ENCODE results near the gene TMEM245.
A peak's percentile ranks its signal among the peaks of the same experiment; 100 is the strongest.

TMEM245 gene
- 174 to 200 reads per million in 2 donors for total RNA-seq

DNA sequence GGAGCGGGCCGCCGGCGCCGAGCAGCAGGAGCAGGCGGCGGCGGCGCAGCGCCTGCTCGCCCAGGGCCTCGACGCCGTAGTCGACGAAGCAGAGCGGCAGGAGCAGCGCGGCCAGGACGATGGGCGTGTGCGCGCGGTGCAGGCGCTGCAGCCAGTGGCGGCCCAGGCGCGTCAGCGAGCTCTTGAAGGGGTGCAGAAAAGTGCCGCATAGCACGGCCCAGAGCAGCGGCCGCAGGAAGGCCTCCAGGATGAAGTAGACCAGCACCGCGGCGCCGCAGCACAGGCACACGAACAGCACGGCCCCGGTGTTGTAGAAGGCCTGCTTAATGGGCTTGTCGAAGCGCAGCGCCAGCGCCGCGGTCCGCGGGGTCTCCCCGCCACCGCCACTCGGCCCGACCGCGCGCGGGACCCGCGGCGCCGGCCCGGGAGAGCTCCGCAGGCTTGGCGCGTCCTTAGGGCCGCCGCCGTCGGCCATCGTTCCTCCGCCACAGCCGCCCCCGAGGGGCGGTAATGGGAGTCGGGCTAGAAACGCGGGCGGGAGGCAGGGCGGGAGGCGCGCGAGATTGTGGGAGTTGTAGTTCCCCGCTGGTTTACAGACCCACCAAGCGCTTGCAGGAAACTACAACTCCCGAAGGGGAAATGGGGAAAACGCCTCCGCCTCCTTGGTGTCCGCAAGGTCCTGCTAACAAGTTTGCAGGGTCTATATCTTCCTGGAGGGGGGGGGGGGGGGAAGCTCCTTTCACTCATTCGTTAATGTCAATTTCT, at the start of gene TMEM245:
TMEM245 (minus strand) TSS at position 509 of the 765 bp plus-strand sequence; CDS start at position 475, 34 bp downstream.
- DNase-seq, result peak; percentile 79

- DNase-seq, result no peak
Measured at GRCh38 chr9:109168170-109168569, 48.4 kb upstream of the TMEM245 start.

- no peak for DNase-seq
Measured at GRCh38 chr9:109167716-109168115, 48.0 kb upstream of the TMEM245 start.

GRCh38 chr9:109166771-109167601, 47.2 kb upstream of the TMEM245 start, which contains the start of gene FRRS1L:
Gene FRRS1L (minus strand): TSS chr9:109167249. CDS start chr9:109167138, 111 bp downstream.
- DNase-seq, result no peak

- no peak for DNase-seq
Measured at GRCh38 chr9:109166171-109166770, 46.5 kb upstream of the TMEM245 start.

GRCh38 chr9:109164042-109164441, 44.3 kb upstream of the TMEM245 start:
- DNase-seq, result no peak

DNA sequence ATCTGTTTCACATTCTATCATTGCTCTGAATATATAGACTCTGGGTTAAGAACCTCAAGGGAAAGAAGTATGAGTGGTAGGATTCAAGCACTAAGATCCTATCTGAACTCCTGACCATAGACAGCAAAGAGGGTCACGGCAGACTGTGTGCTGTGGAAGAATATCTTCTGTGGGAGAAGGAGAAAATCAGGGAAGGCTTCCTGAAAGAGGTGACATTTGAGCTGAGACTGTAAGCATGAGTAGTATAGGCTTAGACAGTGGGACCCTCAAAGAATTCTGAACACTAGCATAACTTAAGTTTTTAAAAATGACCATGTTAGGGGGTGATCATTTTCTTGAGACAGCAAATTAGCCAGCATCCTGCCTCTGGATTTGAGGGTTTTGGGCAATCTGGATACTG, 43.4 kb upstream of the TMEM245 start:
- DNase-seq, result no peak

DNA sequence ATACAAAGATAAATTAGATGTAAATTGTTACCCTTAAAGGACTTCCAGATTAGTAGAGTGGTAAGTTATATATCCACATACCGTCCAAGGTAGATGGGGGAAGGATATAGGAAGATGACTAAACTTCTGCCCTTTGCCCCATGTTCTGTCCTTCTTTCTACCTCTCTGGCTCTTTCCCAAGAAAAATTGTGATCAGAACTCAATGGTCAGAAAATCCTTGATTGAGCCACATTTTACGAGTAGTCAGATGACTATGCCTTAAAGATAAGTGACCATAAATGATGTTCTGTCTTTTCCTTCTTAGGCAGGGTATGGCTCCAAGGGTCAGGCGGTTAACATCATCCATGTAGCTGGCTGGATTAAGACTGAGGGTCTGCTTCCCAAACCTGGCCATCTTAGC, 42.9 kb upstream of the TMEM245 start:
- no peak for DNase-seq

DNA sequence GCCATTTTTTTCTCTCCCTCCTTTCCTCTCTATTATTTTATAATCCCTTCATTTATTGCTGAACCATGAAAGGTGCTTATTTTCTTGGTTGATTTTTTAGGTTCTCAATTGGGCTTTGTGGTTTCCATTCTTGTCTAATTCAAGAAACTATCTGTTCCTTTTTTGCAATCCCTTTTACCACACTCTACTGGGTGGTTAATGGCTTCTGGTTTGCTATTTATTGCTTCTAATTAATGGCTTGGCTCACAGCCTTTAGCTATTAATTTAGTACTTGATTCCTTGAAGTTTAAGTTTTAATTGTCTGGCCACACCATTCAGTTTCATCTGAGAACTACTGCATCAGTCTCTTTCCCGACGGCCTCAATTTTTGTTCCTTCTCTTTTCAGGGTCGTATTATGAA, 41.7 kb upstream of the TMEM245 start:
- no peak for DNase-seq

DNA sequence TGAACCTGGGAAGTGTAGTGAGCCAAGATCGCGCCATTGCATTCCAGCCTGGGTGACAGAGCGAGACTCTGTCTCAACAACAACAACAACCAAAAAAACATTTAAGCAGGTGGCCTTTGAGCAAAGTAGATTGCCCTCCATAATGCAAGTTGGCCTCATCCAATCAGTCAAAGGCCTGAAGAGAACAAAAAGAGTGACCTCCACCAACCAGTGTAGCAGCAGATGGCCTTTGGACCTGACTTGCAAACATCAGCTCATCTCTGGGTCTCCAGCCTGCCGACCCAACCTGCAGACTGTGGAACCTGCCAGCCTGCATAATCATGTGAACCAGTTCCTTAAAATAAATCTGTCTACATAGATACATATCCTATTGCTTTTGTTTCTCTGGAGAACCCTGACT, 39.8 kb upstream of the TMEM245 start:
- no peak for DNase-seq

DNA sequence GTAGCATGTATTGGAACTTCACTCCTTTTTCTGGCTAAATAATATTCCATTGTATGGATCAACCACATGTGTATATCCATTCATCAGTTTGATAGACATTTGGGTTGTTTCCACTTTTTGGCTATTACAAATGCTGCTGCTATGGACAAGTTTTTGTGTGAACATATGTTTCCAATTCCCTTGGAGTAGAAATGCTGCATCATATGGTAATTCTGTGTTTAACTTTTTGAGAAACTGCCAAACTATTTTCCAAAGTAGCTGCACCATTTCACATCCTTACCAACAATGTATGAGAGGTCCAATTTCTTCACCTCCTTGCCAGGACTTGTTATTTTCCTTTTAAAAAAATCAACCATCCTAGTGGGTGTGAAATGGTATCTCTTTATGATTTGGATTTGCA, 38.9 kb upstream of the TMEM245 start:
- DNase-seq, result no peak

DNA sequence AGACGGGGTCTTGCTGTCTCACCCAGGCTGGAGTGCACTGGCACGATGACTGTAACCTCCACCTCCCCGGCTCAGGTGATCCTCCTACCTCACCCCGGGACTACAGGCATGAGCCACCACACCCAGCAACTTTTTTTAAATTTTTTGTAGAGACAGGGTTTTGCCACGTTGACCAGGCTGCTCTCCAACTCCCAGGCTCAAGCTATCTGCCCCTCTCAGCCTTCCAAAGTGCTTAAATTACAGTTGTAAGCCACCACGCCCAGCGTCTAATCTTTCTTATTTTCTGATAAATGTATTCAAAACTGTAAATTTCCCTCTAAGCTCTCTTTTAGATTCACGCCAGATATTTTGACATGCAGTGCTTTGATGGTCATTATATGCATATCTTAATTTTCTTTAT, 37.0 kb upstream of the TMEM245 start:
- no peak for DNase-seq

DNA sequence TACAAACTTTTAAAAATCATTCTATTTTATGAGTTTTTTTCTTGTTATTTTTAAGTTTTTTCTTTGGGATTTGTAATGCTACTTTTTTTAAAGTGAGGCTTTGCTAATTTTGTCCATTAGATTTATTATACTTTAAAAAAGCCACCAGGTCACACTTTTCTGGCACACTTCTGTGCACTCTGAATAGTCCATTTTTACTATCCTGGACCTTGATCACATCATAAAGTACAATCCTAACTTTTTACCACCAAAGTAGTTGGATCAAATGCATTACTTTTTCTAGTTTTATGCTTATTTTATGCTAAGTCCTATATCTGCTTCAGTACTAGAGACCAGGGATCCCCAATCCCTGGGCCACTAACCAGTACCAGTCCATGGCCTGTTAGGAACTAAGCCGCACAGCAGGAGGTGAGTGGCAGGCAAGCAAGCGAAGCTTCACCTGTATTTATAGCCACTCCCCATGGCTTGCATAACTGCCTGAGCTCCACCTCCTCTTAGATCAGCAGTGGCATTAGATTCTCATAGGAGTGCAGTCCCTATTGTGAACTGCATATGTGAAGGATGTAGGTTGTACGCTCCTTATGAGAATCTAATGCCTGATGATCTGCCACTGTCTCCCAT, 31.3 kb upstream of the TMEM245 start:
- no peak for DNase-seq

DNA sequence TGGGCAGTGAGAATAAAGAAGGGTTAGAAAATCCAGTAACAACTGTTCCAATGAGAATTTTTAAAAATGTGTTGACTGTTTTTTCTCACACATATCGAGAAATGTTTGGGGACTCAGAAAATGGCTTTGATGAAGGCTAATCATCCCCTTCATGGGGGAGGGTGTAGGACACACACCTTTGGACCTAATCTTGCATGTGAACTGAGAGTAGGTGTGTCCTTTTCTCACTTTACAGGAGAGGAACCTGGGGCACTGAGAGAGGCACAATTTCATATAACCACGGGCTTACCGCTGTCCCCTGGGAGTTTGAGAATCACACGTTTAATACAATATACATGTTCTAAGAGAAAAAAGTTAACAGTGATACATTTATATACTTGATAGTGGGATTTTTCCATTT, 30.0 kb upstream of the TMEM245 start:
- DNase-seq, result no peak

DNA sequence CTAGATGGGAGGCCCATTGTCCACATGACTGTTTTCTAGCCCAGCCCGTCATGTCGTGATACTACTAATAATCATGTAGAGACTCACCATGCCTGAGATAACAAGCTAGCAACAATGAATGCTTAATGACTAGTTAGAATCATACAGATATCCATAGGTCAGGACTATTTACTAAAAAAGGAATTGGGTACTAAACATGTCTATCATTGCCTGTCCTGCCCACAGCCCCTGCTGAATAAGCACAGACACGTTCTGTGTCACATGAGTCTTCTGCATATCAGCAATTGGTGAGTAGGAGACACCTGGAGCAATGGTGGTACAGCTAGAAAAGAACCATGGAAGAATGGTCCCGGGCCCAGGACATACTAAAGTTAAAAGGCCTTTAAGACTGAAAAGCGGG, 29.3 kb upstream of the TMEM245 start:
- DNase-seq, result no peak

GRCh38 chr9:109145051-109145450, 25.3 kb upstream of the TMEM245 start:
- DNase-seq, result no peak

DNA sequence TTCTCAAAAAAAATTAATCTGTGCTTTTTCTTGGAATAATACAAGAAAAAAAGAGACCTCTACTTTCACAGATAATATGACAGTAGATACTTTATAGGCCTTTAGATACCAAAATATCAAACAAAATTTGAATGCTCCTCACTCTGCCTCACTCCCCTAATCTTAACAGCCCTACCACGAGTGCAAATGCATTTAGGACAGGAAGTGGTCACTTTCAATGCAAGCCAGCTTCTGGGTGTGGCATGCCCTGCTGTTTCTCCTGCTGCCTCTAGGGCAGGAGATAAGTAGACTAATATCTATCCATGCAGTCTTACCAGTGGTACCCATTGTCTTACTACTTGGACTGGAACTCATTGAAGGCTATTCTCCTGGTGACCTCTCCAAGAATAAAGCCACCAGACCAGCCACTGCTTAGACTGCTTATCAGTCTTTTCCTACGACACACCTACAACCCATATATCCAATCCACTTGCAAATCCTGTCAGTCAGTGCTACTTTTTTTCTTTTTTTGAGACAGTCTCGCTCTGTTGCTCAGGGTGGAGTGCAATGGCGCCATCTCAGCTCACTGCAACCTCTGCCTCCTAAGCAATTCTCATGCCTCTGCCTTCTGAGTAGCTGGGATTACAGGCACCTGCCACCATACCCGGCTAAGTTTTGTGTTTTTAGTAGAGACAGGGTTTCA, 24.3 kb upstream of the TMEM245 start:
- no peak for DNase-seq

GRCh38 chr9:109141375-109141774, 21.6 kb upstream of the TMEM245 start:
- no peak for DNase-seq

DNA sequence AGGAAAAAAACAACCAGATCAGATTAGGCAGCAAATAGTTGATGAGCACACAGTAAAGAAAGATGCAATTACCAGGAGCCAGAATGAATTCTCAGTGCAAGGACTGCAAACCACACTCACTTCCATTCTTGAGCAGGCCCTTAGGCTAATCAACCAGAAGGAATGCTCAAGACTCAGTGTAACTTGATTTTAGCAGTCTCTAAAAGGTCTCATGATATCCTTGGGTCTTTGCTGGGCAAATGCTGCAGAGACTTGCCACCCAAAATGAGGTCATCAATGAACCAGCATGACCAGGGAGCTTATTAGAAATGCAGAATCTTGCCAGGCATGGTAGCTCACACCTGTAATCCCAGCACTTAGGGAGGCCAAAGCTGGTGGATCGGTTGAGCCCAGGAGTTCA, 20.1 kb upstream of the TMEM245 start:
- no peak for DNase-seq

- DNase-seq, result no peak
Measured at GRCh38 chr9:109138421-109138820, 18.7 kb upstream of the TMEM245 start.

- no peak for DNase-seq
Measured at GRCh38 chr9:109134167-109134578, 14.4 kb upstream of the TMEM245 start.

- DNase-seq, result no peak
Measured at GRCh38 chr9:109133533-109133932, 13.8 kb upstream of the TMEM245 start.

All from activated gamma-delta T cell (primary cell).